GM21423 (cell line): Measurements from ENCODE around the gene MAGI1.
A peak's percentile ranks its signal among the peaks of the same experiment; 100 is the strongest.

Source experiments
- ATAC-seq: cut with Tn5 transposase; IDR thresholded peaks from one replicate; pipeline ENCODE4 v1.9.1; 2021; ENCODE audit warnings: mild to moderate bottlenecking, moderate library complexity; ENCODE audit not compliant: unreplicated experiment

MAGI1 gene

DNA sequence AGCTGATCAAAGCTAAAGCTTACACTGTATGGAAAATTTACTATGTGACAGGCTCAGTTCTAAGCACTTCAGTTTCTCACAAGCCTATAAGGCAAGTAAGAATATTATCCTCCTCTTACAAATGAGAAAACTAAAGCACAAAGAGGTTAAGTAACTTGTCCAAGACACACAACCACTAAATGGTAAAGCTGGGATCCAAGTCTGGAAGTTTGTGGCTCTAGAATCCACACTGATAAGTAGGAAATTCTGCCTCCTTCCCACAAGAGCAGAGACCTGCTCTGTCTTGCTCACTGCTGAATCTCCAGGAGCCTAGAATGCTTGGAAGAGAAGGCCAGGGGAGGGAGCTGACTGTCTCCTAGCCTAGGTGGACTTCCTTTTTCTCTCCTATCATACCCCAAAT lies 60.6 kb downstream of the MAGI1 start:
- no peak for ATAC-seq

DNA sequence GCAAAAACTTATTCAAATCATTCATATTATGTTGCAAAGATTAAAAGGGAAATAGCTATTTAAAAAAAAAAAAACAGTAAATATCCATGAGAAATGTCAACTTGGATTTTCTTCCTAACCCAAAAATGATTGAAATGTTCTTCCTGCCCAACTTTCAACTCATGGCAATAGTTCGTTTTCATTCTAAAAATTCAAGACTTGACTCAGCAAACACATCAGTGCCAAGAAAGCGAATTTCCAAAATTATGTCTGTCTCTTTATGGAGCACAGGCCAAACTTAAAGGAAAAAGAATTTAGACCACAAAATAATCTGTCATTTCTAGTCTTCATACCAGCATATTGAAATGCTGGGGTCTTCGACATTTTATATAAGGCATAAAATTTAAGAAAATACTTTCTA lies 63.7 kb downstream of the MAGI1 start:
- no peak for ATAC-seq

- no peak for ATAC-seq
These were observed 64.2 kb downstream of the MAGI1 start for GRCh38 chr3:65974509-65974908.

DNA sequence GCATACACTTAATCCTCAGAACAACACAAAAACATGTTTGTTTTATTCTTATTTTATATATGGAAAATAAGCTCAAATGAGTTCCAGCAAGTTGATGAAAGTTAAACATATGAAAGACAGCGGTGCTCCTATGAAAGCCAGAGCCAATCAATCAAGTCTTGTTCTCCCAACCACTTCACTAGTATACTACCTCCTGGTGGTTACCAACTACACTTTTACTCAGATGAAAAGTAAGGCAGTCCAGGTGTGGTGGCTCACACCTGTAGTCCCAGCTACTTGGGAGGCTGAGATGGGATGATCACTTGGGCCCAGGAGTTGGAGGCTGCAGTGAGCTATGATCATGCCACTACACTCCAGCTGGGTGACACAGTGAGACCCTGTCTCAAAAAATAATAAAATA lies 66.0 kb downstream of the MAGI1 start:
- no peak for ATAC-seq

GRCh38 chr3:65971293-65972252 lies 67.1 kb downstream of the MAGI1 start:
- ATAC-seq: no peak

GRCh38 chr3:65968996-65969395 lies 69.7 kb downstream of the MAGI1 start:
- ATAC-seq: no peak

DNA sequence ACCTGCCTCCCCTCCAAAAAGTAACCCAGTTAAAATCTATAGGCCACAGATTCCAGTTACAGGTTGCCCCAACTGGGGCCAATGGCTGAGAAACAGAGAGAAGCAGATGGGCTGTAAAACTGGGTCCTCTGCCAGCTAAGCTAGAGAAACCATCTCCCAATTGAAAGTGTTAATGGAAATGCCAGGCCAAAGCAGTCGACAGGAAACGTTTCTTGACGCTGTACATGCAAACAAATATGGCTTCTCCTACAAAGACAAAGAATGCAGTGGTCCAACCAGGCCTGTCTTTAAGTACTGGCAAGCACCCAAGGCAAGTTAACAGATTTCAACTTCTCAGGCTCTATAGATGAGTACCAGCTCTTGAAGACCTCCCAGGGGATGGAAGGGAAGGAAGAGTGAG lies 71.3 kb downstream of the MAGI1 start:
- no peak for ATAC-seq

DNA sequence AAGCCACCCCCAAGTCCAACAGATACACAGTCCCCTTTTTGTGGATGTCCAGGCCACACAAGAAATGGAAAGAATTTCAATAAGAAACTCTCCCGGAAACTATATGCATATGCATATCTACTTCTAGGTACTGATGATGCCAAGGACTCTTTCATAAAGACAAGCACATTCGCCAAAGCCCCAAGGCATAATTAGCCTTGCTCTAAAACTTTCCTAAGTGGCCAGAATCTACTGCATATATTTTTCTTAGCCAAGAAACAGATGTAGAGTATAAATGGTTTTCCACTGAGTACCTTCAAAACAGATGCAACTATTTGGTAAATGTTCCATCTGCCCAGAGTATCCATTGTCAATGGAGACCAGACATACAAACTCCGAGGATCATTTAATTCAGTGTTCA lies 73.9 kb downstream of the MAGI1 start:
- ATAC-seq: no peak

GRCh38 chr3:65963787-65964677 lies 74.7 kb downstream of the MAGI1 start:
- peak; percentile 96 for ATAC-seq

GRCh38 chr3:65961733-65962132 lies 77.0 kb downstream of the MAGI1 start:
- ATAC-seq: no peak

DNA sequence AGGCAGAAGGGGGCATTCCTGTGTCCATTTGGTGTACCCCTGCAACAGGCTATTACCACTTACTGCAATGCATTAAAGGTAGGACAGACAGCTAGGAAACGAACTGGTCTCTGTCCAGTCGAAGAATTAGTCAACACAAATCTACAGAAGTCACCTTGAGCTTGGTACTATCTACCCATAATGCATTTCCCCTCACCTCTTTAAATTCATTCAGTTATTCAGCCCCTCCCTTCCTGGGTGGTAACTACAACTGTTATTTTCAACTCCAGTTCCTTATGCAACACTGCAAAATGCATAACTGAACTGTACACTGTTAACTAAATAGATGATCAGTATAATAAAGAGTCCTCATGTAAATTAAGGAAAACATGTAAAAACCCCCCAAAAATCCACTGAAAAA lies 77.6 kb downstream of the MAGI1 start:
- no peak for ATAC-seq

GRCh38 chr3:65960087-65960486 lies 78.6 kb downstream of the MAGI1 start:
- no peak for ATAC-seq

DNA sequence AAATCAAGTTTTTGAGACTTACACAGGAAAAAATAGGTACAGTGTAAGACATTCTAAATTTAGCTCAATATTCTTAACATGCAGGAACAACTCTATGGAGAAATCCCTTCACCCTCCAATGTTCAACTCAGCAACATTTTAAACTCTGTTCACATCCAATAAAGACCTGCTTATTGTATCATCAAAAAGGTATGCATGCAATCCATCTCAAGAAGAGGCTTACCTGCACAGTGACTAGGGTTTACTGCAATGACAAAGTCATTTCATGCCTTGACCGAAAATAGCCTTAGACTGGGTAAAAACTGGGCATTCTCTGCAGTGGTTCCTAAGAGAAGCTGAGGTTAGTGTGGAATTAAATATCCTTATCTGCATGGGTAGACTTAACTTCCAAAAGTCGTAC lies 80.5 kb downstream of the MAGI1 start:
- no peak for ATAC-seq

GRCh38 chr3:65955792-65956477 lies 82.8 kb downstream of the MAGI1 start:
- no peak for ATAC-seq

- ATAC-seq: no peak
These were observed 84.6 kb downstream of the MAGI1 start for GRCh38 chr3:65953881-65954733.

DNA sequence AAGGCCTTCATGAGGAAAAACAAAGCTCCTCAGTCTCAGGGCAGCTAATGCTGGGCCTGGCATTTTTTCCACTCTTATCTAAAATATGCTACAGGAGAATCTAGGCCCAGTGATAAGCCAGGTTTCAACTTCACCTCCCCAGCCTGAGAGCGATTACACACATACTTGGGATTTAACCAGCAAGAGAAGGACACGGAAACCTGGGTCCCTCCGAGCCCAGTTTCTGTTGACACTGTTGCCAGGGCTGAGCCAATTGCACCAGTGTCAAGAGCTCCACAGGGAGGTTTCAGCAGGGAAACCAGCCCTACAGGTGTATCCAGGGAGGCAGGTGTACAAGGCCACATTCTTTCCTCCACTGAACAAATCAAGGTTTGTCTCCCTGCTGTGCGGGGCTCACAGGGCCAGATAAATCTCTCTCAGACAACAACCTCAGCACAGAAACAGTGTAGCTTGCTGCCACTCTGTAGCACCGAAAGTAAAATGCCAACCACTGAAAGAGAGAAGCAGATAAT lies 85.4 kb downstream of the MAGI1 start:
- no peak for ATAC-seq

GRCh38 chr3:65952842-65953241 lies 85.9 kb downstream of the MAGI1 start:
- no peak for ATAC-seq

GRCh38 chr3:65951836-65952505 lies 86.7 kb downstream of the MAGI1 start:
- ATAC-seq: no peak
